ENCODE data around the gene TRMT1.
A peak's percentile ranks its signal among the peaks of the same experiment; 100 is the strongest.

DNA sequence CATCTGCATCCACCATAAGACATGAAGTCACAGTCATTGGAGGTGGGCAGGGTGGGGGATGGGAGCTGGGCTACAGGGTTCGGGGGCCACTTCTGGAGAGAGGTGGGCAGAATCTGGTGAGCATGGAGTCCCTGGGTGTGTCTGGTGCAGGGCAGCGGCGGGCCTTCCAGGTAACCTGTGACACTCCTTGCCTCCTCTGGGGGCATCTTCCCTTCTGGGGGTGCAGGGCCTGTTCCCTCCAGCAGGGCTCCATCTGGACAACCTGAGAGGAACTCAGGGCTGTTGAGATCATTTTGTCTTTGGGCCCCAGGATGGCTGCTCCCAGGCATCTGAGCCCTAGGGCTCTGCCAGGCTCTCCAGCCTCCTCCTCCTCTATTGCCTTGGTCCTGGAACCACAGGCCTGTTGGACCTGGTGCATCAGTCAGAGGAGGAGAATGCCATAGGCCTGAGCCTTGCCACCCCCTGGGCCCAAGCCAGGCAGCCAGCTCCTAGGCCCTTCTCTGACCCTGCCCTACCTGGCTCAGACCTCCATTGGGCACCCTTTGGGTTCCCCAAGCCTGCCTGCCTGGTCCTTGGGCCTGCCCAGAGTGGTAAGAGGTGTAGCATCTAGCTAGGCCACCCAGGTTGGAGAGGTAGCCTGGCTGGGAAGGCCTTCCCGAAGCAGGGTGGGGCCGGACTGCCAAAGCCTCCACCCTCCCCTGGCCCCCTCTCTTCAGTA is 27.2 kb downstream of the TRMT1 start:
- TF ChIP-seq, protein P1, sequence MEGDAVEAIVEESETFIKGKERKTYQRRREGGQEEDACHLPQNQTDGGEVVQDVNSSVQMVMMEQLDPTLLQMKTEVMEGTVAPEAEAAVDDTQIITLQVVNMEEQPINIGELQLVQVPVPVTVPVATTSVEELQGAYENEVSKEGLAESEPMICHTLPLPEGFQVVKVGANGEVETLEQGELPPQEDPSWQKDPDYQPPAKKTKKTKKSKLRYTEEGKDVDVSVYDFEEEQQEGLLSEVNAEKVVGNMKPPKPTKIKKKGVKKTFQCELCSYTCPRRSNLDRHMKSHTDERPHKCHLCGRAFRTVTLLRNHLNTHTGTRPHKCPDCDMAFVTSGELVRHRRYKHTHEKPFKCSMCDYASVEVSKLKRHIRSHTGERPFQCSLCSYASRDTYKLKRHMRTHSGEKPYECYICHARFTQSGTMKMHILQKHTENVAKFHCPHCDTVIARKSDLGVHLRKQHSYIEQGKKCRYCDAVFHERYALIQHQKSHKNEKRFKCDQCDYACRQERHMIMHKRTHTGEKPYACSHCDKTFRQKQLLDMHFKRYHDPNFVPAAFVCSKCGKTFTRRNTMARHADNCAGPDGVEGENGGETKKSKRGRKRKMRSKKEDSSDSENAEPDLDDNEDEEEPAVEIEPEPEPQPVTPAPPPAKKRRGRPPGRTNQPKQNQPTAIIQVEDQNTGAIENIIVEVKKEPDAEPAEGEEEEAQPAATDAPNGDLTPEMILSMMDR (IDR thresholded peaks at IDR 0.05; ENCODE audit: borderline replicate concordance, extremely low read depth, low read length, poor library complexity, severe bottlenecking): peak; percentile 49
- TF ChIP-seq EZH2 (IDR thresholded peaks at IDR 0.05; ENCODE audit: borderline replicate concordance, low read depth, low read length, severe bottlenecking): no peak

All from DND-41 (cell line).